Midbrain (tissue), 1 donor: ENCODE measurements around the gene NUCKS1.

Experiments used
- DNase-seq: peaks from one replicate; lab custom pipeline; 2025; lab: John Stamatoyannopoulos, UW

The NUCKS1 gene

GRCh38 chr1:205750138-205751035 lies at the start of gene NUCKS1:
Gene NUCKS1, minus strand, starts transcription at chr1:205750182. Its CDS starts 209 bp downstream, at chr1:205749973.
- peak; percentile 98 for DNase-seq

DNA sequence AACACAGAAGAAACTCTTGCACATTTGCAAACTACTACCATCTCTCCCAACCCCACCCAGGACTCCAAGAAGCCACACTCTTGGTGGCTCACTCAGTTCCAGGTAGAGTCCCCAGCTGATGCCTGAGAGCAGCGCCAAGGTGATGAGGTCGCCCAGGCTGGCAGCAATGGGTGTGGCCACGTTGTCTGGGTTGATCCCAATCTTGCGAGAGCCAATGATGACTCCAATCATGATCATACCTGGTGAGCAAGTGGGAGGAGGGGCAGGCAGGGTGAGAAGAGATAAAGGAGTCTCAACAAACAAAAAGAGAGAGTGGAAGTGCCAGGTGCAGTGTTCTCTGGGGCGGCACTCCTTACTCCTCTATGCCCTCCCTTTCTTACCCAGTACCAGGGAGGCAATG lies 48.6 kb upstream of the NUCKS1 start:
- DNase-seq = no peak

- no peak for DNase-seq
These were observed 47.2 kb upstream of the NUCKS1 start for GRCh38 chr1:205797168-205797567.

- DNase-seq = no peak
These were observed 44.2 kb upstream of the NUCKS1 start for GRCh38 chr1:205794011-205794730.

DNA sequence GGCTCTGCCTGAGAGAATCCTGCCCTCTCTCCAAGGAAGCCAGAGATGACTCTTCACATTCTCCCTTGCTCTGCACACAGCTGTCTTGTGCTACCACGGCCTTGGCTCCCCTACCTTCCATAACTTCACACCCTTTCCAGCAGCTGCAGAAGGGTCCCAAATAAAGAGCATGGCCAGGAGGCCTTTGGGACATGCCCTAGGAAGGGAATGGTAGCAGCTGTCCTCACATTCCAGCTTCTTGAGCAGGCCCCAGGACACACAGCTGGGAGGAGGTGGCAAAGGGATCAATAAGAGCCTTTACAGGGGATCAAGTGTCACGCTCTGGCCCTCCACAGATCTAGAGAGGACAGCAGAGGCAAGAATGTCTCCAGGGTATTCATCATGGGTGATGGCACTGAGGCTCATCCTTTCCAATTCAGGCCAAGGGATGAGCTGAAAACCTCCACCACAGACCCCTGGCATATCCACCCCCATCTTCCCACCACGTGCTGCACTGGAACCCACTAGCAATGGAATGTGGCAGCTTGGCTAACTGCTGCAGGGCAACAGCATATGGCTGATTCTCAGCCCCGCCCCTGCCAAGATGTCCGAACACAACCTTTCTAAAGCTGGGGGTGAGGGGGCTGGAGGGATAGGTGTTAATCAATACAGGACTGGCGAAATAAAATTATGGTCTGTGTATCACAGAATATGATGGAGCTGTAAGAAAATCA lies 43.1 kb upstream of the NUCKS1 start:
- DNase-seq = no peak

- no peak for DNase-seq
These were observed 42.5 kb upstream of the NUCKS1 start for GRCh38 chr1:205792481-205792881.

- DNase-seq = peak; percentile 82
These were observed 41.7 kb upstream of the NUCKS1 start for GRCh38 chr1:205791568-205792180.

DNA sequence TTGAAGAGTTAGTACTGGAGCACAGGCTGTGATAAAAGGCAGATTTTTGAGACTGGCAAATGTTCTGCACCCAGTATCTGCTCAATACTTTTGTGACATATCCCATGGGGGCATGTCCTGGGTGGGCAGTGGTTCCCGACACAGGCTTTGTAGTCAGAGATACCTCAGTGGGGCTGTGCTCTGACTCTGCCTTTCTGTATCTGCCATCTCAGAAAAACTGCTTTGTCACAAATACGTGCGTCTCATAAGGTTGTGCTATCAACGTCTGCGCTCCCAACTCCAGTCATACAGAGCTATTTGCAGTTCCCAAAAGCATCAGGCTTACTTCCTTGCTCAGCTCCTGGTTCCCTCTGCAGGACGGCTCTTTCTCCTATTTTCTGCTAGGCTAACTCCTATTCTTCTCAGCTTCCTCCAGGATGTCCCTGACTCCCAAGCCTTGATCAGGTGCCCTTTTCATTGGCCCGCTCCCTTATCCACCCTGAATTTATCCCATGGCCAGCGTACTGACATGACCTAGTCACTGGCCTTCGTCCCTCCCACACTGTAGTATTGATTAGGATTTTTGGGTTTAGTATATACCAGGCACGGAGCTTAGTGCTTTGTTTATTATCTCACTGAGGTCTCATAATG lies 37.4 kb upstream of the NUCKS1 start:
- DNase-seq = no peak

DNA sequence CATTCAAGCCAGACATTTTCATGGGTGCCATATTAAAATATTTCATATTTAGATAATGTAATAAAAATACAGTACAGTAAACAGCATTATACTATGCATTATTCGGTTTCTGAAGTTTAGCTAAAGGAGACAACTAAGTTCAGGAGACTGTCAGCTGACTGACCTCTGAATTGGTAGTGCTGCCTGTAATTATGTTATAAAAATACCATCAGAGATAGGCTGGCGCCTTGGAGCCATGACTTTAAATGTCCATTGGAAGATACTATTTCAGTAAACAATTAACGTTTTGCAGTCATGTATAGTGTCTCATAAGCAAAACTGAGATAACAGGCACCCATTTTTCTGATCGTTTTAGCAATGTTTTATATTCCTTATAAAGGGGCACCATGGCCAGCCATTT lies 36.6 kb upstream of the NUCKS1 start:
- no peak for DNase-seq

DNA sequence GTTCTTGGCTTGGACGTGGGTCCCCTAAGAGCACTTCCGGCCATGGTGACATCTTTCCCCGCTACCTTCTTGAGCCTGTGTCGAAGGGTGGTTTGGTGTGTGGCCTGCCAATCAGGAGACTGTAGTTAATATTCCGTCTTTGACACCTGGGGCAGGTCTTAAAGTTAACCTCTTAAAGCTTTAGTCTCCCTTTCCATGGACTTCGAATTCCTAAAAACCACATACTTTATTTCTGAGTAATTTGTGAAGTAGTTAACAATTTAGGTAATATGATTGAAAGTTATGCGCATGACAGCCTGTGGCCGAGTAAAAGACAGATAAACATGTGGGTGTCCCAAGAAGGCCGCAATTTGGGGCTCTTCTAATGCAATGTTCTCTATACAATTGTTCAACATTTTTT lies 35.5 kb upstream of the NUCKS1 start:
- no peak for DNase-seq

DNA sequence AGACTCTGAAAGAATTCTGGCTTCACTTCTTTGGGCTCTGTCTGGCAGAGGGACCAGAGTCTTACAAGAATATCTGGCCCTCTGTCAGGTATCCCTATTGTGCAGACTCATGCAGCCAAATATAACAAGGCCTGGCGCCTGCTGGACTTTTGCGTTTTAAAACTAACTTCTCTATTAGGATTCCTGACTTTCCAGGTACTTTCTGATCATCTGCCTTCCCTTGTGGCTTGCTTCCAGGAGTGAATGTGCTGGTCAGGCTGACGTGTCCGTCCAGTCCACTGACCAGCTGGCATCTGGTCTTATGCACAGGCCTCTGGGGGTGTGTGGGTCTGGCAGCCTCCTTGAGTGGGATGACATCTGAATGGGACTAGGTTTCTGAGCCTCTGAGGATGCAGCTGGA lies 33.9 kb upstream of the NUCKS1 start:
- no peak for DNase-seq

GRCh38 chr1:205783433-205783795 lies 33.4 kb upstream of the NUCKS1 start:
- DNase-seq = no peak

- DNase-seq = no peak
These were observed 32.8 kb upstream of the NUCKS1 start for GRCh38 chr1:205782627-205783432.

DNA sequence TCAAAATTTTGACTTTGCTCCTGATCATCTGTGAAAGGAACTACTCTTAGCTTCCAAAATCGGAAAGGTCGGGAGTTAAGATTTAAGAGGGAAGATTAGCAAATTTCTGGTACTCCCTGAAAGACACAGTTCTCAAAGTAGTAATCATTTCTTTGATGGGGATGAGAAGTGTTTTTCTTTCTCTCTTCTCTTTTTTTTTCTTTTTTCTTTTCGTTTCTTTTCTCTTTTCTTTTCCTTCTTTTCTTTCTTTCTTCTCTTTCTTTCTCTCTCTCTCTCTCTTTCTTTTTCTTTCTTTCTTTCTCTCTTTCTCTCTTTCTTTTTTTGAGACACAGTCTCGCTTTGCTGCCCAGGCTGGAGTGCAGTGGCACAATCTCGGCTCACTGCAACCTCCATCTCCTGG lies 30.4 kb upstream of the NUCKS1 start:
- no peak for DNase-seq

DNA sequence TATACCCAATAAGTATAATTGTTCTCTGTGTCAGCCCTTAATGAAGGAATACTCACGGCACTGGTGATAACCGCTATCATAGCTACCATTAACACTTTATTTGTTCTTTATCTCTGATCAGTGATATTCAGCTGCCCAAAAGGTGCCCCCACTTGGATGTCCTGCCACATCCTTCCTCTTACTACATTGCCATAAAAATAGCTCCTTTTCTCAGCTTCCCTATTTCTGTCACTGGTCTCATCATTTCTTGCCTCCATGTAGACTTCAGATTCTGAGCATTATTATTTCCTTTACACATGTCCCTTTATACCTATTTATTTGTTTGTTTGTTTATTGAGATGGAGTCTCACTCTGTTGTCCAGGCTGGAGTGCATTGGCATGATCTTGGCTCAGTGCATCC lies 28.0 kb upstream of the NUCKS1 start:
- DNase-seq = no peak

DNA sequence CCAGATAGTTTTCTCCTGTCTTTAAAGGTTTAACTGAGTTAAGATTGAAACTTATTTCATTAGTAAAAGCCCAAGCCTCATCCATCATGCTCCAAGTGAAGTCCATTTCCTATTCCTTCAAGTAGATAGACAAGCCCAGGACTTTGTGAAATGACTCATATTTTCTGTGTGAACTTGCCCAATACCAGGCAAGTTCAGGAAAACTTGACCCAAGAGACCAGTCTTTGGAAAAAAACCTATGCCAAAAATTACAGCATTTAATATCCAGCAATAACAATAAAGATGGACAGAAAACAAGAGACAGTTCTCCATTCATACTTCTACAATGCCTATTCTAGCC lies 25.7 kb upstream of the NUCKS1 start:
- no peak for DNase-seq

DNA sequence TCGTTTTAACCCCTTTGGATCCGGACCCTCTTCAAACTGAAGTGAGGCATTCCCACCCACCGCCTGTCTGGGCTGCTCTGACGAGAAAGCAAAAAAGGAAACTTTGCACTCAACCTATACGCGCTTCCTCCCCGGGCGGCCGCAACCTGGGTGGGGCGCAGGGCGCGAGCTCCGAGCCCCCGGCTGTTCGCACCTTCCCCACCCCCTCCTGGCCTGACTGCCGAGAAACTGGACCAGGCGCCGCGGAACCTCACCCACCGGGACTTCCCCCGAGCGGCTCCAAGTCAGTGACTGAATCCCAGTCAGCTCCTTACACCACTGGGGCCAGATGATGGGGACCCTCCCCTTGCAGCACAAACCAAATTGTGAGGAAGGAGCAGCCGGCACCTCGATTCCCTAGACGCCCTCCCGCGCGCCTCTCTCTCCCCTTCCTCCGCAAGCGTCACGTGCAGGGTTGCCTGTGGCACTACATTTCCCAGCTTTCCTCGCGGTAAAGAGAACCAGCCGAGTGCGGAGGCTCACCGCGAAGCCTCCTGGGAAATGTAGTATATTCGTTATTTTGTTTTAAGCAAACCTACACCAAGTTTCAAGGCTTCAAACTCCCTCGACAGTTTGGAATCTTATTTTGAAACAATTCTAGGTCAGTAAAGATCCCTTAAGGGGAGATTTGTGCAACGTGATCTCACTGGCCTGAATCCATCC lies 25.2 kb upstream of the NUCKS1 start, which contains the start of gene RAB29:
RAB29 (minus strand) TSS at position 468 of the 702 bp plus-strand sequence. CDS start 526 bp downstream, outside the sequence.
- DNase-seq = peak; percentile 84

DNA sequence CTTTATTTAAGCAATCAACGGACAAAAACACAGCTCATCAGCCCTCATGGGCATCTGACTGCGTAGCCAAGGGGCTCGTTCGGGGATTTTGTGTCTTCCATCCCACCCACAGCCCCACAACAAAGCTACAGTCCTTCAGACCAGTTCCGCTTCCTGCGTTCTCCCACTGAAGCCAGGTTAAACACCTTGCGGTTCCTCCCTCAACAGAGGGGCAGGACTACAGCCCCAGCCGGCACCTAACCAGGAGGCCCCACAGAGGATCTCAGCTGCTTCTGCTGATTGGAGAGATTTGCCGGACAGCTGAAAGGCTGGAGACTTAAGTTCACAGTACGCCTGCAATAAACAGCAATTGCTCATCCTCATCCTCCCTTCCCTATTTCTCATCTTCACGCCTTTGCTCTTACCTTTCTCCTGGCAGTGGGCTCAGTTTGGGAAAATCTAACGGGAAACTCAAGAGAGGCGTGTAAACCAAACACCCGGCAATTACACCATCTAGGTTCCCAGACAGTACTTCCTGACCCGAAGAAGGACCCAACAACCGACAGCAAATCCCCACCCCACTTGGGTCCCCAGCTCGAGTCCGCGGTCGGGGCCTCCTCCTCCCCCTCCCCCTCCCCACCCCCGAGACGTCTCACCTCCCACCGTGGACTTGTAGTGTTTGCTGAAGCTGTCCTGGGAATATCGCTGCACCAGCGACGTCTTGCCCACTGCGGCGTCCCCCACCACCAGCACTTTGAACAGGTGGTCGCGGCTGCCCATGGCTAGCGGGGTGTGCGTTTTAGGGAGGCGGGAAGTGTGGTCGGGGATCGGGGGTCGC lies 24.4 kb upstream of the NUCKS1 start:
- no peak for DNase-seq

- DNase-seq = no peak
These were observed 22.6 kb upstream of the NUCKS1 start for GRCh38 chr1:205772607-205773032.
